SK-N-SH treated with all-trans-retinoic acid at 6 μM for 48 hours (cell line): ENCODE results near the gene PNKD.

Experiments
- ATAC-seq: fragments of 200-7000 bp; cut with Tn5 transposase; 3 replicates; pipeline ENCODE4 v1.9.1; 2020; ENCODE audit warnings: mild to moderate bottlenecking, moderate library complexity
- ARNTL ChIP-seq: fragments of 450-650 bp; formaldehyde crosslinking; IDR thresholded peaks from 2 replicates; pipeline ENCODE4 v1.5.0; 2020; ENCODE audit warnings: low read depth, mild to moderate bottlenecking, moderate library complexity, borderline replicate concordance
- BACH2 ChIP-seq: fragments of 250-450 bp; sonication (Bioruptor Pico); IDR thresholded peaks from 2 replicates; pipeline ENCODE4 v1.9.0; 2021; ENCODE audit warnings: mild to moderate bottlenecking, borderline replicate concordance
- CSDC2 ChIP-seq: fragments of 250-450 bp; sonication (Bioruptor Pico); IDR thresholded peaks from 2 replicates; pipeline ENCODE4 v1.5.0; 2020; ENCODE audit warnings: mild to moderate bottlenecking, moderate library complexity
- CSRNP3 ChIP-seq: fragments of 250-450 bp; sonication (Bioruptor Pico); IDR thresholded peaks from 2 replicates; pipeline ENCODE4 v1.5.1; 2021; ENCODE audit warnings: mild to moderate bottlenecking, moderate library complexity
- ESRRG ChIP-seq: fragments of 250-450 bp; sonication (Bioruptor Pico); IDR thresholded peaks from 2 replicates; pipeline ENCODE4 v1.6.1; 2021; ENCODE audit warnings: mild to moderate bottlenecking
- GLIS3 ChIP-seq: fragments of 250-450 bp; sonication (Bioruptor Pico); IDR thresholded peaks from 2 replicates; pipeline ENCODE4 v1.5.0; 2020; ENCODE audit warnings: mild to moderate bottlenecking, moderate library complexity
- OSR1 ChIP-seq: fragments of 250-450 bp; sonication (Bioruptor Pico); IDR thresholded peaks from 2 replicates; pipeline ENCODE4 v1.8.0; 2022; ENCODE audit warnings: moderate library complexity, mild to moderate bottlenecking, inconsistent platforms
- PATZ1 ChIP-seq: fragments of 250-450 bp; sonication (Bioruptor Pico); IDR thresholded peaks from 2 replicates; pipeline ENCODE4 v1.8.0; 2020; ENCODE audit warnings: mild to moderate bottlenecking, moderate library complexity, borderline replicate concordance
- POU6F1 ChIP-seq: fragments of 250-450 bp; sonication (Bioruptor Pico); IDR thresholded peaks from 2 replicates; pipeline ENCODE4 v1.8.0; 2021; ENCODE audit warnings: low read depth, mild to moderate bottlenecking, moderate library complexity, borderline replicate concordance
- RARB ChIP-seq: fragments of 250-450 bp; sonication (Bioruptor Pico); IDR thresholded peaks from 2 replicates; pipeline ENCODE4 v1.8.0; 2021; ENCODE audit warnings: mild to moderate bottlenecking, moderate library complexity
- SNAI2 ChIP-seq: fragments of 250-450 bp; sonication (Bioruptor Pico); IDR thresholded peaks from 2 replicates; pipeline ENCODE4 v1.5.0; 2020; ENCODE audit warnings: mild to moderate bottlenecking, moderate library complexity
- TCF4 ChIP-seq: fragments of 250-450 bp; sonication (Bioruptor Pico); IDR thresholded peaks from 2 replicates; pipeline ENCODE4 v1.8.0; 2021; ENCODE audit warnings: mild to moderate bottlenecking, moderate library complexity, borderline replicate concordance
- TOX ChIP-seq: fragments of 250-450 bp; sonication (Bioruptor Pico); IDR thresholded peaks from 2 replicates; pipeline ENCODE4 v1.8.0; 2021; ENCODE audit warnings: mild to moderate bottlenecking, moderate library complexity, borderline replicate concordance
- TSHZ2 ChIP-seq: fragments of 250-450 bp; sonication (Bioruptor Pico); IDR thresholded peaks from 2 replicates; pipeline ENCODE4 v1.5.0; 2020; ENCODE audit warnings: mild to moderate bottlenecking, moderate library complexity
- ZC3H10 ChIP-seq: fragments of 250-450 bp; sonication (Bioruptor Pico); IDR thresholded peaks from 2 replicates; pipeline ENCODE4 v1.5.1; 2021; ENCODE audit warnings: mild to moderate bottlenecking, moderate library complexity
- ZFP3 ChIP-seq: fragments of 250-450 bp; sonication (Bioruptor Pico); IDR thresholded peaks from 2 replicates; pipeline ENCODE4 v1.5.0; 2020; ENCODE audit warnings: mild to moderate bottlenecking, moderate library complexity
- ZFP30 ChIP-seq: fragments of 450-650 bp; formaldehyde crosslinking; IDR thresholded peaks from 2 replicates; pipeline ENCODE4 v1.5.0; 2022; ENCODE audit warnings: mild to moderate bottlenecking, moderate library complexity
- ZNF565 ChIP-seq: fragments of 450-650 bp; formaldehyde crosslinking; conservative IDR thresholded peaks from 2 replicates; pipeline ENCODE4 v1.5.0; 2020; ENCODE audit warnings: low read depth, mild to moderate bottlenecking, moderate library complexity
- ZNF70 ChIP-seq: fragments of 450-650 bp; formaldehyde crosslinking; IDR thresholded peaks from 2 replicates; pipeline ENCODE4 v1.5.0; 2020; ENCODE audit warnings: mild to moderate bottlenecking, moderate library complexity
- ZNF8 ChIP-seq: fragments of 450-650 bp; formaldehyde crosslinking; IDR thresholded peaks from 2 replicates; pipeline ENCODE4 v1.5.0; 2020; ENCODE audit warnings: mild to moderate bottlenecking, moderate library complexity

Gene PNKD

GRCh38 chr2:218264773-218265561 lies 5.4 kb upstream of the PNKD start:
- no peak for ATAC-seq
- TF ChIP-seq ZFP30 (CRISPR knock-in tag) (no peak), ESRRG (CRISPR knock-in tag) (no peak), CSDC2 (CRISPR knock-in tag) (no peak), POU6F1 (CRISPR knock-in tag) (no peak), ZNF70 (CRISPR knock-in tag) (no peak), OSR1 (CRISPR knock-in tag) (no peak), CSRNP3 (CRISPR knock-in tag) (no peak), GLIS3 (CRISPR knock-in tag) (no peak), RARB (no peak), ZNF8 (no peak), SNAI2 (no peak), ARNTL (CRISPR knock-in tag) (no peak), TOX (no peak), ZNF565 (no peak), TCF4 (no peak), TSHZ2 (no peak)

GRCh38 chr2:218265626-218266025 lies 4.7 kb upstream of the PNKD start:
- no peak for ATAC-seq
- no peak for TF ChIP-seq ZC3H10 (CRISPR knock-in tag)
- TF ChIP-seq ZNF565 = no peak
- TF ChIP-seq PATZ1 (CRISPR knock-in tag) = no peak
- no peak for TF ChIP-seq BACH2 (CRISPR knock-in tag)
- no peak for TF ChIP-seq ZFP3
- no peak for TF ChIP-seq TCF4
- TF ChIP-seq CSRNP3 (CRISPR knock-in tag) = no peak
- TF ChIP-seq POU6F1 (CRISPR knock-in tag) = no peak
- TF ChIP-seq ESRRG (CRISPR knock-in tag) = no peak
- no peak for TF ChIP-seq ZNF8
- no peak for TF ChIP-seq OSR1 (CRISPR knock-in tag)
